IPS-11a (cell line): ENCODE data around the gene KRT81.
"Not testable (repeated sequence)": the region's sequence is repeated elsewhere in the genome, so short reads cannot be mapped to it uniquely, and the experiment has no call there.

Experiments used
- H3K4me3 ChIP-seq: one replicate; pipeline ENCODE4 v1.5.1; 2013; ENCODE audit warnings: low read depth, low read length, control low read depth

KRT81 gene

DNA sequence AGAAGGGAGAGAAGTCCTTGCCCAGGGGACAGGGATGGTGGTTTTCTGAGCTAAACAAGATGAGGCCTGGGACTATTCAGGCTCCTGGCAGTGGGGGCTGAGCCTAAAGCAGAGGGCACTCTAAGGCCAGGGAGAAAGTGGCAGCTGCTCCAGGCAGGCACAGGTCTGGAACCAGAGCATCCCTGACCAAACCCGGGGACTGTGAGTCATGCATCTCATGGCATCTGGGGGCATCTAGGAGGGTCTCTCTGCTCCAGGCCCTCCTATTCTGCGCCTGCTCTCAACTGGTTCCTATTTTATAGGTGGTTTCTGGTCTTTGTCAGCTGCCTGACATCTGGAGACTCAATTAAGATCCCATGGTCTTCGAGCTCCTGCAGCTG is 46.7 kb downstream of the KRT81 start:
- H3K4me3 ChIP-seq = no peak overlapping the region

- H3K4me3 ChIP-seq = no peak overlapping the region
These were observed 47.3 kb downstream of the KRT81 start for GRCh38 chr12:52243856-52244614.

DNA sequence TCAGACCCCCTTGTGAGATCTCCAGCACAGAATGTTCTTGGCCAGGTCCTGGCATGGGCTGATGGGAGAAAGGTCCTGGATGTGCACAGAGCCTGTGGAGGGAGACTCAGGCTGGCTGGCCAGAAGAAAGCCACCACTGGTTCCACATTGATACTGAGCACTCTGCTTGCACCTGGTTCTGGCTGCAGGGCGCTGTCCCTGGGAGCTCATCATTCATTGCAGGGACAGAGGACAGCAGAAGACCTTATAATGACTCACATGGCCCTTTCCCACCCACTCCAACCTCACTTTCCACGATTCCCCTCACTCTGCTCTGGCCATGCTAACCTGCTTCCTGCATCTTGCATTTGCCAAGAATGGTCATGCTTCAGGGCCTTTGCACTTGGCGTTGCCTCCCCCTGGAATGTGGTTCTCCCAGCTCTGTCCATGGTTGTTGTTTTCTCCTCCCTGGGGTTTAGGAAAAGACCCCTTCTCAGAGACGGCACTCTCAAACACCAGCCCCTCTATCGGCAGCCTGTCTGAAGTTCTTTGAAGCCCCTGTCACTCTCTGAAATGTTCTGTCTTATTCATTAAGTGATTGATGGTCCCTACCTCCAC is 48.0 kb downstream of the KRT81 start:
- no peak overlapping the region for H3K4me3 ChIP-seq

DNA sequence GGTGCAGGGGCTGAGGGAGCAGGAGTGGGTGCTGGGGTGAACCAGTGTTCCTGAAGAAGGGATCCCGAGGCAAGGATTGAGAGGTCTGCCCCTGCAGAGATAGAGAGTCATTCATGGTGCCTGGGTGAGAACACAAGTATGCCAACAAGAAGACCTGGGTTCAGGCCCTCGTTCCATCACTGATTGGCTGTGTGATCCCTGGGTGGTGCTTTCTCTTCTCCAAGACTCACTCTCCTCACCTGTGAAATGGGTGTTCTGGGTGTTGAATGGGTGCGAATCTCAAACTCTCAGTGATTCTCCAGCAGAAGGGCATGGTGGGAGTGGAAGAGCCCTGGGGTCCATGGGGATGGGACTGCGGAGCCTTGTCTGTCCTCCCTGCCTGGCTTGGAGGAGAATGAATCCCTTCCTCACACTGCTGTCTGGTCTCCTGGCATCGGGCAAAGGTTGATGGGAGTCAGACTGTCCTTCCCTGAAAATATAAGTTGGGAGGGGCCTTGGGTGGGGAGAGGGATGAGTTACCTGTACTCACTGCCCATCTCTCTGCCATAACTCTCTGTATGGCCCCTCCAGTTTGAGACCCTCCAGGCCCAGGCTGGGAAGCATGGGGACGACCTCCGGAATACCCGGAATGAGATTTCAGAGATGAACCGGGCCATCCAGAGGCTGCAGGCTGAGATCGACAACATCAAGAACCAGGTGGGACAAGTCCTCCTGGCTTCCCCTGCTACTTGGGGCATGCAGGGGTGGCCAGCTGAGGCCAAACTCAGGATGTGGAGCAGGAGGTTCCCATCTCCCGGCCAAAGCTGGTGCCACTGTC is 48.7 kb downstream of the KRT81 start:
- no peak overlapping the region for H3K4me3 ChIP-seq

- no peak overlapping the region for H3K4me3 ChIP-seq
These were observed 50.0 kb downstream of the KRT81 start for GRCh38 chr12:52241205-52241842.

GRCh38 chr12:52240247-52240646 is 51.1 kb downstream of the KRT81 start:
- H3K4me3 ChIP-seq = not testable (repeated sequence)

GRCh38 chr12:52239767-52240166 is 51.6 kb downstream of the KRT81 start:
- no peak overlapping the region for H3K4me3 ChIP-seq

GRCh38 chr12:52238916-52239646 is 52.3 kb downstream of the KRT81 start:
- no peak overlapping the region for H3K4me3 ChIP-seq

DNA sequence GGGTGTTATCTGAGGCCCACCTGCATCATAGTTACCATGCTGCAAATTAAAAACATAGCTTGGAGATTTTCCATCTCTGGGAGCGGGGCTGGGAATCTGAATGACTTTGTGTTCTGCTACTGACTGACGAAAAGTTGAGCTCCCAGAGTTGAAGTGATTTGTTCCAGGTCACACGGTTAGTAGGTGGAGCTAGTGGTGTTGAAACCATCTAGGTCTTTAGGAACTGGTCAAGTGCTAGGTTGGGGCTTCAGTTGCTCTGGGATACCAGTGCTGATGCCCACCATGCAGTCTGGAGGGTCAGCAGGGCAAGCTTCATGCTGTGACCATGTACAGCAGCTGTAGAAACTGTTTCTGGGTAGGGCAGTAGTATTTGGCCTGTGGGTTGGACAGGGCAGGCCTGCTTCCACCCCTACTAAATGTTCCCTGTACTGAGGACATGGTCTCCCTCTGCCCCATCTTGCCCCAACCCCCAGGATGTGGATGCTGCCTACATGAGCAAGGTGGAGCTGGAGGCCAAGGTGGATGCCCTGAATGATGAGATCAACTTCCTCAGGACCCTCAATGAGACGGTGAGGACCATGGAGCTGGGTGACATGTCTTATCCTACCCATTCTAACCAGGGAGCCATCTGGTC is 53.0 kb downstream of the KRT81 start:
- H3K4me3 ChIP-seq = no peak overlapping the region

DNA sequence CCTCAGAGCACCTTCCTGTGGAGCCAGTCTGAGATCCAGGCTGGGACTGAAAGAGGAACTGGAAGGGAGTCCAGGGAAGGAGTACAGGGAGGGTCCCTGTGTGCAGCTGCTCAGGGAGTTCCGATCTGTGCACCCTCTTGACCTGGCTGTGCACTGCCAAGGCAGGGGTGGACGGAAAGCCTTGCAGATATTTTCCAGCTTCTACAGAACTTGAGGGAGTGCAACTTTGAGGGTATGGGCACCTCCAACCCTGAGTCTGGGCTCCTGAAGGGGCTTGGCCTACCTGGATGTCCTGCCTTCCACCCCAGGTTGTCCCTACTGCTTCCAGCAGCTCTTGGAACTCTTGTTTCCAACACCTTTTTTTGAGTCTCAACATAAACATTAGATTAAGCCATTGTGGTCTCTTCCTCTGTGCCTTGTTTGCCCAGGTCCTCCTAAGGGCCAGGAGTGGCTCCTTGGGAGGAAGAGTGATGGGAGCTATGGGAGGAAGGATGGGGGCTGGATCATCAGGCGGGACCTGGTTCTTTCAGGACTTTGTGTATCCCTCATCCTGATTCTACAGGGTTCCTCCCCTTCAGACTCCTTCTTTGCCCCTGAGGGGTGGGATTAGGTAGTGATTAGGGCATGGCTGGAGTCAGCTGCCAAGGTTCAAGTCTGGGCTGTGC is 54.8 kb downstream of the KRT81 start:
- H3K4me3 ChIP-seq = no peak overlapping the region
